GM13977 (cell line): ENCODE measurements around the gene ADAM10.

Source experiments
- DNase-seq: peaks from one replicate; pipeline ENCODE4 v3.0.0; 2012; ENCODE audit warnings: low spot score
- in situ Hi-C: fragments of 300-500 bp; cut with MboI; formaldehyde crosslinking; loops from one replicate; pipeline ENCODE4 v1.12.0; 2022; ENCODE audit warnings: low sequenced_read_pairs, low pct_unique_long_range_greater_than_20kb, mixed read lengths, inconsistent platforms; ENCODE audit not compliant: unreplicated experiment
- TF ChIP-seq, protein P1 (sequence below): IDR thresholded peaks from 2 replicates; pipeline ENCODE4 v1.5.1; 2012; ENCODE audit warnings: mild to moderate bottlenecking, control low read depth; ENCODE audit not compliant: insufficient read depth; ENCODE audit errors: extremely low read depth, missing control alignments

ADAM10 gene

DNA sequence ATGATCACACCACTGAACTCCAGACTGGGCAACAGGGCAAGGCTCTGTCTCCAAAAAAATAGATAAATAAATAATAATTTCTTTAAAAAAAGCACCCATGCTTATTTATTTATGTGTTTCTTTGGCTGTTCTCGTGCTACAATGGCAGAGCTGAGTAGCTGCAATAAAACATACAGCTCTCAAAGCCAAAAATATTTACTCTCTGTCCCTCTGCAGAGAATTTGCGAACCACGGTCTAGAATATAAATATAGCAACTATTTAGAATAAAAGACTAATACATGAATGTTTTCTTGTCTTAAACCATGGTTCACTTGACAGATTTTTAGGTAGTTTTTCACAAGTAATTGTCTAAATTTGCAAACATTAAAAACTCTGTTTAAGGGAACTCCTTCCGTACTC lies 72.7 kb downstream of the ADAM10 start:
- TF ChIP-seq, protein P1, sequence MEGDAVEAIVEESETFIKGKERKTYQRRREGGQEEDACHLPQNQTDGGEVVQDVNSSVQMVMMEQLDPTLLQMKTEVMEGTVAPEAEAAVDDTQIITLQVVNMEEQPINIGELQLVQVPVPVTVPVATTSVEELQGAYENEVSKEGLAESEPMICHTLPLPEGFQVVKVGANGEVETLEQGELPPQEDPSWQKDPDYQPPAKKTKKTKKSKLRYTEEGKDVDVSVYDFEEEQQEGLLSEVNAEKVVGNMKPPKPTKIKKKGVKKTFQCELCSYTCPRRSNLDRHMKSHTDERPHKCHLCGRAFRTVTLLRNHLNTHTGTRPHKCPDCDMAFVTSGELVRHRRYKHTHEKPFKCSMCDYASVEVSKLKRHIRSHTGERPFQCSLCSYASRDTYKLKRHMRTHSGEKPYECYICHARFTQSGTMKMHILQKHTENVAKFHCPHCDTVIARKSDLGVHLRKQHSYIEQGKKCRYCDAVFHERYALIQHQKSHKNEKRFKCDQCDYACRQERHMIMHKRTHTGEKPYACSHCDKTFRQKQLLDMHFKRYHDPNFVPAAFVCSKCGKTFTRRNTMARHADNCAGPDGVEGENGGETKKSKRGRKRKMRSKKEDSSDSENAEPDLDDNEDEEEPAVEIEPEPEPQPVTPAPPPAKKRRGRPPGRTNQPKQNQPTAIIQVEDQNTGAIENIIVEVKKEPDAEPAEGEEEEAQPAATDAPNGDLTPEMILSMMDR = no peak
- in situ Hi-C loops = no loop called here
- DNase-seq = no peak

DNA sequence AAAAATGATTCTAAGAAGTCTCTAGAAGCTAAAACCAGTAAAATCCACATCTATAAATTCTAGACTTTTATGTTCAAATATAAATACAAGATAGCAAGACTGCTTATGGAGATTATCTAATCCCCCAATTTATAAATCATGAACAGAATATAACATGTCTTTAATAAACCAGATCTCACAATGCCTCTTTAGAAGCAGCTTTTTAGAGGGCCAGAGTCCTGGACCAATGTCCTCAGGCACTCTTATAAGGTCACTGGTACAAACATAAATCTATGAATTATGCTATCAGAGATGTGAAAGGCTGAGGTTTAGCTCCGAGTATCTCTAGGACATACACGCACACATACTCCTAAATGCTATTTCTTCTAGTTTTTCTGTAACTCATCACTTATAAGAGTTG lies 78.3 kb downstream of the ADAM10 start:
- no peak for DNase-seq
- in situ Hi-C loops = no loop called here
- TF ChIP-seq, protein P1 = no peak

DNA sequence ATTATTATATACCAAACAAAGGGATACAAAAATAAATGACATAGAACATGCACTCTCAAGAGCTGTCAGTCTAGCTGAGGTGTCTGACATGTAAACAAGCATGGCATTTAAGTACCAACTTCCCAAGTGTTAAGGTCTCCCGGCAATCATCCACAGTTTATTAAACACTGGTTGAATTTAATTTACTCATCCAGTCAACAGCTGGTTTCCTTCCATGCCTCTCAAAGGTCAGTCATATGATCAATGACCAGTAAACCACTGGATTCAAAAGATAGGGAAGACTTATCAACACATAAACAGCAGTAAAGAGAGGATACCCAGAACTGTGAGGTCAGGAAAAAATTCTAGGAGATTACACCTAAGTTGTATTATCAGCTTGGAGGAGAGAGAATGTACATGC lies 80.4 kb downstream of the ADAM10 start:
- in situ Hi-C loops = no loop called here
- TF ChIP-seq, protein P1 = no peak
- no peak for DNase-seq

DNA sequence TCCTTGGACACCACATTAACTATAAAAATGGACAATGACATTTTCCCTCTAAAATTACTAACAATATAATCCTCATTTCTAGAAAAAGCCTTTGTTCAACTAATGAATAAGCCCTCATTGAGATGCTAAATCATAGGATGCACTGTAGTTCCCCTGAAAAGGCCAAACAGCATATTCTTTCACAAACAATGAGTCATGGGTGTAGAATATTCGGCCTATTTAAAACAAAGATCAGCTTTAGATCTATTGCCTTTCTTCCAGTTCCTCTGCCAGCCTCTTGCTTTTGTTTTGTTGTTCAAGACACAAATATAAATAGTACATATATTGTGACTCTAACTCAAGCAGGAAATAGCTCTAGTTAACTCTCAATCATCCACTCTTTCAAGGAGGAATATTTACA lies 82.5 kb downstream of the ADAM10 start:
- in situ Hi-C loops = no loop called here
- DNase-seq = no peak
- TF ChIP-seq, protein P1 = no peak

DNA sequence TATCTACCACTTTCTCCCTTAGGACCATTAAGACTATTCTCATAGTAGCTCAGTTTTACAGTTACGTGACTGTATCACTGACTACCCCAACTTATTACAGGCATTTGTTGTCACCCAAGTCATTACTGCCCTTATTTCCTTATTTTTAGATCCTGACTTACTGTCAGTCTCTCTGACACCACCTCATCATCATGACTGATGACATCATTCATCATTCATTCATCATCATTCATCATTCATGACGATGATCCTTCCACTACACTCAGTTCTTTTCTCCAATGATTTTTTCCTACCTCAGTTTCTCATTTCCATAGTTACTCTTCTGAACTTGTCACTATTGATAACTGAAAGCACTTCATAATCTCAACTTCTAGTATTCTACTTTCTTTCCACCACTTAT lies 83.8 kb downstream of the ADAM10 start:
- TF ChIP-seq, protein P1 = no peak
- DNase-seq = no peak
- in situ Hi-C loops = no loop called here

DNA sequence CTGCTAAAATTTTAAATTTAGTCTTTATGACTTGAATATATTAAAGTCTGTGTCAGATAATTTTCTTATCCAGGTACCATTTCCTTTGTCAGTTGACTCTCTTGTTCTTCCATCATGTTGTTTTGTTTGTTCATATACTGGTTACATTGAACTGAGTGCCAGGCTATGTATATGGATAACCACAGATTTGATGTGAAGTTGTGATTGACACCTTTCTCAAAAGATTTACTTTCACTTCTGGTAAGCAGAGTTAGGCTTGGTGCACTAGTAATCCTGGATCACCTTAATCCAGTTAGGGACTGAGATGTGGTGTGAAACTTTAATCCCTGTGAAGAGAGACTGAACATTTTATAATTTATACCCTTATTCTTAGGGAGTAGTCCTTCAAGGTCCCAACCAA lies 99.4 kb downstream of the ADAM10 start:
- DNase-seq = no peak
- in situ Hi-C loops = no loop called here

More for the DNA sequence above, 99.4 kb downstream of the ADAM10 start:
- TF ChIP-seq, protein P1 = no peak
